Bone marrow (tissue), 2 donors: Measurements from ENCODE around the gene ZCWPW2.

ENCODE experiments used
- DNase-seq, 2 donors: peaks; one replicate each; lab custom pipeline; 2025; lab: John Stamatoyannopoulos, UW

ZCWPW2 gene

GRCh38 chr3:28575100-28575745, 226.7 kb downstream of the ZCWPW2 start:
- DNase-seq = no peak
